ENCODE measurements around the gene NDUFV2. TPM values are rescaled to one million over a fixed set of nuclear protein-coding genes. Genes with fewer than 3 reads are reported as not detected.

NDUFV2 gene
- total RNA-seq, 1 donor from 2014 or later: 69.0 TPM

DNA sequence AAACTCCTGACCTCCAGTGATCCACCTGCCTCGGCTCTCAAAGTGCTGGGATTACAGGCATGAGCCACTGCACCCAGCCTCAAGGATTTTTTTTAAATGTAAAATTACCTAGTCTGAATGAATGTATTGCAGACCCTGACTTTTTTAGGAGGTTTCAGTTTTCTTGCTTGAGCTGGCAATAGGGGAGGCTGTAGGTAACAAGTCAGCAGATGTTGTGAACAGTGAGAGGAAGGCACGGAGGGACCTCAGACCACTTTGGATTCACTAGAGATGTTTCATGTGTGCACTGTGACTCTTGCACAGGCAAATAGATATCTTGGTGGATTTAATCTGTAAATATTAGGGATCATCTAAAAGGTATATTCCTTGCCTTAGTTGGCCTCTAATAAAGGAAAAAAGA is 6.4 kb downstream of the NDUFV2 start:
- FAIRE-seq (no peak), DNase-seq (ENCODE audit: low read depth) (no peak)
- Histone ChIP-seq H3K36me3 (ENCODE audit: control insufficient read depth, insufficient read depth, low read length) (no peaks in the 10 kb centered on the region), H3K27me3 (ENCODE audit: control insufficient read depth, insufficient read depth, low read length) (no peaks in the 10 kb centered on the region), H3K4me3 (ENCODE audit: low read depth, low read length) (no peak overlapping the region)
- TF ChIP-seq, protein P1, sequence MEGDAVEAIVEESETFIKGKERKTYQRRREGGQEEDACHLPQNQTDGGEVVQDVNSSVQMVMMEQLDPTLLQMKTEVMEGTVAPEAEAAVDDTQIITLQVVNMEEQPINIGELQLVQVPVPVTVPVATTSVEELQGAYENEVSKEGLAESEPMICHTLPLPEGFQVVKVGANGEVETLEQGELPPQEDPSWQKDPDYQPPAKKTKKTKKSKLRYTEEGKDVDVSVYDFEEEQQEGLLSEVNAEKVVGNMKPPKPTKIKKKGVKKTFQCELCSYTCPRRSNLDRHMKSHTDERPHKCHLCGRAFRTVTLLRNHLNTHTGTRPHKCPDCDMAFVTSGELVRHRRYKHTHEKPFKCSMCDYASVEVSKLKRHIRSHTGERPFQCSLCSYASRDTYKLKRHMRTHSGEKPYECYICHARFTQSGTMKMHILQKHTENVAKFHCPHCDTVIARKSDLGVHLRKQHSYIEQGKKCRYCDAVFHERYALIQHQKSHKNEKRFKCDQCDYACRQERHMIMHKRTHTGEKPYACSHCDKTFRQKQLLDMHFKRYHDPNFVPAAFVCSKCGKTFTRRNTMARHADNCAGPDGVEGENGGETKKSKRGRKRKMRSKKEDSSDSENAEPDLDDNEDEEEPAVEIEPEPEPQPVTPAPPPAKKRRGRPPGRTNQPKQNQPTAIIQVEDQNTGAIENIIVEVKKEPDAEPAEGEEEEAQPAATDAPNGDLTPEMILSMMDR (IDR thresholded peaks at IDR 0.05; ENCODE audit: insufficient read depth, low read length, severe bottlenecking): no peak

DNA sequence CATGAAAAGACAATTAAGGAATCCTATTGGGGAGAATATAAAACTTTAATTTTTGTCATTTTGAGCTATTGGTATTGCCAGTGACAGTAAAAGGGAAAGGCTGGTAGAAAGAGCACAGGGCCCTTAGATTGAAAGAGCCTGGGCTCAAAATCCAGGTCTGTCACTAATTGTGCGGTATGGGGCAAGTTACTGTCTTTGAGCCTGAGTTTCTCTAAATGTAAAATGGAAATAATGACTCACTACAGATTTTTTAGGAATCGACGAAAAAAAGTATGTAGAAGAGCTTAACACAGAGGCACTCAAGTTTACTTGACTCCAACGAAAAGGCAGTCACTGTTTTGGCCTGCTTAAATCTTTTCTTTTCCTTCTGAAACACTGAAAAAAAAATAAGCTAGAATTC is 7.0 kb downstream of the NDUFV2 start:
- Histone ChIP-seq H3K27me3 (ENCODE audit: control insufficient read depth, insufficient read depth, low read length) (no peaks in the 10 kb centered on the region), H3K4me3 (ENCODE audit: low read depth, low read length) (no peak overlapping the region), H3K36me3 (ENCODE audit: control insufficient read depth, insufficient read depth, low read length) (peaks cover under 1% of the 10 kb centered on the region)
- TF ChIP-seq, protein P1 (IDR thresholded peaks at IDR 0.05; ENCODE audit: insufficient read depth, low read length, severe bottlenecking): no peak
- FAIRE-seq (no peak), DNase-seq (ENCODE audit: low read depth) (no peak)

DNA sequence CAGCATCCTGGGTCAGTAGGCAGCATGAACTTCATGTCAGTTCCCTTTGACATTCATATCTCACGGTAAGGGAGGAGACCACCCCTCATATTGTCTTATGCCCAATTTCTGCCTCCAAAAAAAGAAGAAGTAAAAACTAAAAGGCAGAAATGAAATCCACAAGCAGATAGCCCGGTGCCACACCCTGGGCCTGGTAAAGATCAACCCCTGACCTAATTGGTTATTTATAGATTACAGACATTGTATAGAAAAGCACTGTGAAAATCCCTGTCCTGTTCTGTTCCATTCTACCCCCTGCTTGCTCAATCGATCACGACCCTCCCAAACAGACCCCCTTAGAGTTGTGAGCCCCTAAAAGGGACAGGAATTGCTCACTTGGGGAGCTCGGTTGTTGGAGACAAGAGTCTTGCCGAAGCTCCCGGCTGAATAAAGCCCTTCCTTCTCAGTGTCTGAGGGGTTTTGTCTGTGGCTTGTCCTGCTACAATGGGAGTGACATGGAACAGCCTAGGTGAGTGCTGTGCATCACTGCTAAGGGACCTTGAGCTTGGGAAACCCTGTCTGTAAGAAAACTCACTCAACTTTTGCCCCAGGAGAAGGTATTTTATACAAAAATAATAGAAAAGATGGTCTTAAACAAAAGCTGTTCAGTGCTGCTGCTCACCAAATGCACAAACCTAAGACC is 11.1 kb downstream of the NDUFV2 start:
- no peaks in the 10 kb centered on the region for H3K27me3 ChIP-seq (ENCODE audit: control insufficient read depth, insufficient read depth, low read length)
- DNase-seq (ENCODE audit: low read depth) (no peak), FAIRE-seq (no peak)
- H3K36me3 ChIP-seq (ENCODE audit: control insufficient read depth, insufficient read depth, low read length): peaks cover 1% of the 10 kb centered on the region
- no peak overlapping the region for H3K4me3 ChIP-seq (ENCODE audit: low read depth, low read length)
- TF ChIP-seq, protein P1 (IDR thresholded peaks at IDR 0.05; ENCODE audit: insufficient read depth, low read length, severe bottlenecking): no peak

DNA sequence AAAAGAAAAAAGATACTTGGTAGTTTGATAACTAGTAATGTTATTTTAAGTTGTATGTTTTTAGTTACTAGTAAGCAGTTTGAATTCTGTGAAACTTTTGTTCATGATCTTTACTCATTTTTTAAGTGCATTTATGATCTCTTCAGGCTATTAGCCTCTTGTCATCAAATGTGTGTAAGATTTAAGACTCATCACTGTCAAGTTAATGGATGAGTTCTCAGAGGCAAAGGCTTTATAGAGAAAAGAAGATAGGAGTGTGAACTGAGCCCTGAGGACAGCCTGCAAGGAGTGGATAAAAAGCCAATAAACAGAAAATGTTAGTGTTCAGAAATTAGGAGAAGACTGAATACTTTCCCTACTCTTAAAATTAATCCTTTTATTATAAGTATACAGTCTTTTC is 13.5 kb downstream of the NDUFV2 start:
- no peak overlapping the region for H3K4me3 ChIP-seq (ENCODE audit: low read depth, low read length)

DNA sequence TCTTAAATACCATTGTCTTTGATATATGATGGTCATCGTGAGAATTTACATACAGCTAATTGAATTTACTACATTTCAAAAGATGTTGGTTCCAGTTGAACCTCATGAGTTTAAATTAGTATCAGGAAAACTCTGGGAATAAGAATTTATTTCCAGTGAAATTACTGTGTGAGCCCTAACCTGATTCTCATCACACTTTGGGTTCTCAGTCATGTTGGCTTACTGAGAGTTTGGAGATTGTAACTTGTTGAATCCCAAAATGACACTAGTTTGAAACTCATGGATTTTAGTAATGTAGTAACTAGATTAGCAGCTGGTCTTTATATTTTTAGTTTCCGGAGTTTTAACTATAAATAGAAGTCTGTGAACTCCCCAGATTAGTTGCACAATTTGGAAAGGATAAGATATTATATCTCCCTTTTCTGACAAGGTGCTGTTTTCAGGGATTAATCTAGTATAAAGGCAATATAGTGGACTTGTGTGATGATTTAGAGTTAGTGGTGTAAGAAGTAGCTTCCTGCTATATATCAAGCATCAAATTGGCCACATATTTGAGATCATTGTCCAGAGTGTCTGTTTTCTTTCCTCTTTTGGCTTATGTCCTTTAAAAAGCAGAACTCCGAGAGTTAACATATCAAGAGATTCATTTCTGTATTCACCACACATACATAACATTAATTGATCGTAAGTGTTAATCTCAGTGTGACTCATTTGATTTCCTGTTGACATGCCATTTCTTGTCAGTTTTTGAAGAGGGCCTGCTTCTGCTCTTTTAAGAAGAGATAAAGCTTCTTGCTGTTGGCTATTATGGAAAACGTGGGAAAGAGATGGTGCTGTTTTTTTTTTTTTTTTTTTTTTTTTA is 15.7 kb downstream of the NDUFV2 start:
- TF ChIP-seq, protein P1 (IDR thresholded peaks at IDR 0.05; ENCODE audit: insufficient read depth, low read length, severe bottlenecking): no peak
- DNase-seq (ENCODE audit: low read depth): peak; percentile 87
- Histone ChIP-seq H3K27me3 (ENCODE audit: control insufficient read depth, insufficient read depth, low read length) (no peaks in the 10 kb centered on the region), H3K4me3 (ENCODE audit: low read depth, low read length) (no peak overlapping the region), H3K36me3 (ENCODE audit: control insufficient read depth, insufficient read depth, low read length) (peaks cover 3% of the 10 kb centered on the region)
- FAIRE-seq: no peak

More for the DNA sequence above, 13.5 kb downstream of the NDUFV2 start:
- DNase-seq (ENCODE audit: low read depth): no peak
- FAIRE-seq: no peak
- H3K36me3 ChIP-seq (ENCODE audit: control insufficient read depth, insufficient read depth, low read length): peaks cover 1% of the 10 kb centered on the region
- no peaks in the 10 kb centered on the region for H3K27me3 ChIP-seq (ENCODE audit: control insufficient read depth, insufficient read depth, low read length)
- TF ChIP-seq, protein P1 (IDR thresholded peaks at IDR 0.05; ENCODE audit: insufficient read depth, low read length, severe bottlenecking): no peak
